AG04450 (cell line): Measurements from ENCODE around the gene YWHAB. TPM values are rescaled to one million over a fixed set of nuclear protein-coding genes. Genes with fewer than 3 reads are reported as not detected.

Source experiments
- CTCF ChIA-PET: fragments of 300-600, 350-600 bp; formaldehyde crosslinking; extraction: SDS; loops from one replicate; lab custom pipeline; 2022; ENCODE audit warnings: antibody characterized with exemption, inconsistent platforms; lab: Charles Lee
- POLR2A ChIA-PET: fragments of 350-600 bp; formaldehyde crosslinking; extraction: SDS; loops from one replicate; lab custom pipeline; 2021; ENCODE audit warnings: antibody characterized with exemption, inconsistent platforms; lab: Yijun Ruan, JAX
- DNase-seq: peaks from one replicate; pipeline ENCODE4 v3.0.0-alpha.2; 2011; ENCODE audit warnings: low read depth, low spot score
- H3K27ac ChIP-seq: one replicate; pipeline ENCODE4 v1.5.1; 2012; ENCODE audit warnings: low read depth, low read length, control low read depth
- H3K27me3 ChIP-seq: one replicate; pipeline ENCODE4 v1.6.0; 2012; ENCODE audit warnings: low read length; ENCODE audit not compliant: control insufficient read depth, insufficient read depth
- H3K4me3 ChIP-seq: 2 replicates; pipeline ENCODE4 v1.5.1; 2011; ENCODE audit warnings: mild to moderate bottlenecking, low read depth, low read length, control low read depth
- H3K9me3 ChIP-seq: 2 replicates; pipeline ENCODE4 v1.5.1; 2012; ENCODE audit warnings: low read length; ENCODE audit not compliant: control insufficient read depth, insufficient read depth
- polyA minus RNA-seq: library from RNA; depleted of rRNA, polyadenylated mRNA; stranded (reverse); fragments of >200 nt; gene quantifications from 2 replicates; pipeline ENCODE4 v1.2.3, GENCODE V29; 2011; rRNA and poly(A)+ RNA removed
- polyA plus RNA-seq: library from polyadenylated mRNA; depleted of rRNA; stranded (reverse); fragments of >200 nt; gene quantifications from 2 replicates; pipeline ENCODE4 v1.2.3, GENCODE V29; 2011; rRNA removed
- TF ChIP-seq, protein P1 (sequence below): IDR thresholded peaks from 2 replicates; pipeline ENCODE4 v1.5.1; 2011; ENCODE audit warnings: low read depth, low read length, control low read depth, inconsistent platforms

Gene YWHAB
- polyA plus RNA-seq, result 148 and 178 TPM in 2 replicates
- 57.4 and 74.4 TPM in 2 replicates for polyA minus RNA-seq

DNA sequence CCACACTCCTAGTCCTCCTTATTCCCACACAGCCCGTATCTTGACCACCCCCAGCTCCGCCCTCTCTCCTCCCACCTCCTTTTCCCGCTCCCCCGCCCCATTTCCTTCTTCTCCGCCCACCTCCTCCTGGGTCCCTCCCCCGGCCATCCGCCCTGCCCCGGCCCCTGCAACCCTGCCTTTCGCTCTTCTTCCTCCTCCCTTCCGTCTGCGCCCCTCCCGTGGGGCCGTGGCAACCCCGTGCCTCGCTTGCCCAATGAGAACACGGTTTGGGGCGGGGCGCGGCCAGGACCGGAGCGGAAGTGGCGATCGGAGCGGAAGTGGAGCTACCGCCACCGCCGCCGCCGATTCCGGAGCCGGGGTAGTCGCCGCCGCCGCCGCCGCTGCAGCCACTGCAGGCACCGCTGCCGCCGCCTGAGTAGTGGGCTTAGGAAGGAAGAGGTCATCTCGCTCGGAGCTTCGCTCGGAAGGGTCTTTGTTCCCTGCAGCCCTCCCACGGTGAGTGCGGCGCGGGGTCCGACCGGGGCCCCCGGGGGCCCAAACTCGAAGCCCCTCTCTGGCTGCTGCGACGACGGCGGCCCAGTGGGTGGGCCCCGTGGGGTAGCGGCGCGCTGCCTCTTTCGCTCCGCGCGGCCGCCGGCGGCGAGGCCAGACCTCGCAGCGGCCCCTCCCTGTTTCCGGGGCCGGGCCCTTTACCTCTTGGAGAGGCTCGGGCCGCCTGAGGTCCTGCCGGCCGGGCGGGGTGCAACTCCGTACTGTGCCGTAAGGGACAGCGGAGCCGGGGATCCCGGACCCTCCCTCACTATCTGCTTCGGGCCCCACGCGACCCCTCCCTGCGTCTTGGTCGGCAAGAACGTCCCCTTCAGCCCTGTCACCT lies at the start of gene YWHAB:
Gene YWHAB, plus strand, starts transcription at position 314 of the 874 bp plus-strand sequence. CDS start 15,829 bp downstream, outside the sequence.
- H3K4me3 ChIP-seq, result peak within 1 kb of the TSS; percentile 89
- H3K27ac ChIP-seq, result peak within 1 kb of the TSS; percentile 66
- DNase-seq, result peak; percentile 92
- no peaks in the 10 kb centered on the region for H3K9me3 ChIP-seq
- TF ChIP-seq, protein P1, sequence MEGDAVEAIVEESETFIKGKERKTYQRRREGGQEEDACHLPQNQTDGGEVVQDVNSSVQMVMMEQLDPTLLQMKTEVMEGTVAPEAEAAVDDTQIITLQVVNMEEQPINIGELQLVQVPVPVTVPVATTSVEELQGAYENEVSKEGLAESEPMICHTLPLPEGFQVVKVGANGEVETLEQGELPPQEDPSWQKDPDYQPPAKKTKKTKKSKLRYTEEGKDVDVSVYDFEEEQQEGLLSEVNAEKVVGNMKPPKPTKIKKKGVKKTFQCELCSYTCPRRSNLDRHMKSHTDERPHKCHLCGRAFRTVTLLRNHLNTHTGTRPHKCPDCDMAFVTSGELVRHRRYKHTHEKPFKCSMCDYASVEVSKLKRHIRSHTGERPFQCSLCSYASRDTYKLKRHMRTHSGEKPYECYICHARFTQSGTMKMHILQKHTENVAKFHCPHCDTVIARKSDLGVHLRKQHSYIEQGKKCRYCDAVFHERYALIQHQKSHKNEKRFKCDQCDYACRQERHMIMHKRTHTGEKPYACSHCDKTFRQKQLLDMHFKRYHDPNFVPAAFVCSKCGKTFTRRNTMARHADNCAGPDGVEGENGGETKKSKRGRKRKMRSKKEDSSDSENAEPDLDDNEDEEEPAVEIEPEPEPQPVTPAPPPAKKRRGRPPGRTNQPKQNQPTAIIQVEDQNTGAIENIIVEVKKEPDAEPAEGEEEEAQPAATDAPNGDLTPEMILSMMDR, result no peak
- H3K27me3 ChIP-seq, result no peaks in the 10 kb centered on the region
- CTCF ChIA-PET, result no interaction called here
- POLR2A ChIA-PET, result interaction anchor here (0.7 to 1.4 kb wide), 5 partner anchors 10 to 185 kb away, joined by 3 to 9 read pairs (median 3); no protein-coding TSS in a partner anchor

DNA sequence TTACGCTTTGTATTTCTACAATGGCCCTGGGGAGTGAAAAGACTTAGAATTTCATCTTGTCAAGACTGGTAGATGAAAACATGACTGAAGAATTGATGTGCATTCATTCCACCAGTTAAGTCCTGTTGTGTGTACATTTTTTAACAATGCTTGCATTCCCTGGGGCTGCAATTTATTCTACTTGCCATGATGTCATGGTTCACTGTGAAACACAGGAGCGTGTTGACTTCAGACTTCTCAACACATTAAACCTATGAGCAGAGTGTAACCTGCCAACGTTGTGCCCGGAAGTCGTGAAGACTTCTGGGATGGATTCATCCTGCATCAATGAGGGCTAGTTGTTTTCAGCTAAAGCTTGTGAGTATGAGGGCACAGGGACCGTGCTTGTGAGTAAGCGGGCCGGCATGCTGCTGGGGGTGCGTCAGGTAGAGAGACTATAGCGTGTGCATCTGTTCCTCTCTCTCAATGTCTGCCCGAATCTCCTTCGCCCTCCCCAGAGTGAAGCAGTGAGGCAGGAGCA lies 48.8 kb upstream of the YWHAB start:
- Histone ChIP-seq H3K27ac (no peak overlapping the region), H3K9me3 (no peaks in the 10 kb centered on the region), H3K4me3 (no peak overlapping the region), H3K27me3 (peaks cover 27% of the 10 kb centered on the region)
- ChIA-PET CTCF (no interaction called here), POLR2A (no interaction called here)
- TF ChIP-seq, protein P1, result no peak
- DNase-seq, result no peak

DNA sequence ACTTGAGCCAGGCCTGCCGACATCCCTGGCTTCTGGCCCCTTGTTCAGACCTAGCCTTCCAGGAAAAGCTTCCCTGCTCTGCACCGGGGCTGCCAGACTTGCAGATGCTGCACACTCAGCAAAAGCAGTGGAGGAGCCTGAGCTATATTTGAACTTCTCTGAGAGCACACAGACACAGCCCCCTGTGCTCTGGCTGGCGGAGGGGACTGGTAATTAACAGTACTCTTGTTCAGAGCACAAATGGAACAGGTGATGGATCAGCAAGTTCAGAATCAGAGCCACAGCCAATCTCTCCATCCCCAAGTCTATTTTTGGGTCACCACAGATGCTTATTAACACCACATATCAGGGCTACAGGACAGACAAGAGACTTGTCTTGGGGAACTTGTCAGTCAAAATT lies 47.6 kb upstream of the YWHAB start:
- no peak overlapping the region for H3K27ac ChIP-seq
- peaks cover 19% of the 10 kb centered on the region for H3K27me3 ChIP-seq
- H3K4me3 ChIP-seq, result no peak overlapping the region
- ChIA-PET CTCF (no interaction called here), POLR2A (no interaction called here)
- no peaks in the 10 kb centered on the region for H3K9me3 ChIP-seq
- no peak for DNase-seq
- TF ChIP-seq, protein P1, result no peak

DNA sequence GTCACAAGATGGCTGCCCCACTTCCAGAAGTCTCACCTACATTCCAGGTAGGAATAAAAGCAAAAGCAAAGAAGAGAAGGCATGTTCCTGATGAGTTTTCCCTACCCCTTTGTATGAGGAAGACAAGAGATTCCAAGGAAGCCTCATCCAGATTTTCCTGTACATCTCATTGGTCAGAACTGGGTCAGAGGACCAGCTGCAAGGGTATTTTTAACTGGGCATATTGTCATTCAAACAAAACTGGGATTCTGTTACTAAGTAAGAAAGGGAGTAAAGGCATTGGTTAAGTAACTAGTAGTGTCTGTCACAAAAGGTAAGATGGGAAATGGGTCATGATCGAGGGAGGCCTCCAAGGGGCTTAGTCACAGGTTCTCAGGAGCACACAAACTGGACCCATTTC lies 47.0 kb upstream of the YWHAB start:
- CTCF ChIA-PET, result no interaction called here
- TF ChIP-seq, protein P1, result no peak
- DNase-seq, result no peak
- no peak overlapping the region for H3K27ac ChIP-seq
- H3K4me3 ChIP-seq, result no peak overlapping the region
- peaks cover 18% of the 10 kb centered on the region for H3K27me3 ChIP-seq
- no peaks in the 10 kb centered on the region for H3K9me3 ChIP-seq
- POLR2A ChIA-PET, result no interaction called here

DNA sequence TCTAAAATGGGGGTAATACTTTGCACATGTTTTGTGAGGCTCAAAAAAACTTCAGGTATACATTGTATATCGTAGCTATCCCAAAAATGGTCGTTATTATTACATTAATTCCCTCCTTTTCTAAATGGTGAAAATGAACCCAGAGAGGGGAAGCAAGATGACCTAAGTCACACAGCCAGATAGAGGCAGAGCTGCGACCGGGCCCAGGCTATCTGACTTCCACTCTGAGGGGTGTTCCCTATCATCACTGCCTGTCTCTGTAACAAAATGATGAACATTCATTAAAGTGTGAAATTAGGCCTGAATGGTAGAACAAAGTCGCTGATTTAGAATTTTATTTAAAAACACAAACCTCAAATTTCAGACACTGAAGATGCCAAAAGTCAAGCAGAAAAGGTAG lies 46.0 kb upstream of the YWHAB start:
- Histone ChIP-seq H3K9me3 (no peaks in the 10 kb centered on the region), H3K4me3 (no peak overlapping the region), H3K27ac (no peak overlapping the region), H3K27me3 (peaks cover 18% of the 10 kb centered on the region)
- CTCF ChIA-PET, result no interaction called here
- POLR2A ChIA-PET, result no interaction called here
- DNase-seq, result no peak
- TF ChIP-seq, protein P1, result no peak
